ENCODE measurements around the gene CAMKK2. TPM values are rescaled to one million over a fixed set of nuclear protein-coding genes. Genes with fewer than 3 reads are reported as not detected.

Gene CAMKK2
- total RNA-seq, 4 donors from 2014 or later, result 24.9 to 58.2 (median 38.5) TPM

GRCh38 chr12:121245951-121246350, 50.6 kb downstream of the CAMKK2 start:
- no peak for DNase-seq (ENCODE audit: low spot score)
- TF ChIP-seq CTCF (IDR thresholded peaks at IDR 0.05), result no peak
- ATAC-seq (ENCODE audit: low FRiP score), result no peak

- DNase-seq (ENCODE audit: low spot score) (no peak), ATAC-seq (ENCODE audit: low FRiP score) (no peak)
- TF ChIP-seq CTCF (IDR thresholded peaks at IDR 0.05), result no peak
Measured at GRCh38 chr12:121245031-121245430, 51.5 kb downstream of the CAMKK2 start.

- DNase-seq (ENCODE audit: low spot score) (no peak), ATAC-seq (ENCODE audit: low FRiP score) (peak; percentile 8)
- TF ChIP-seq CTCF (IDR thresholded peaks at IDR 0.05), result no peak
Measured at GRCh38 chr12:121241156-121241970, 55.1 kb downstream of the CAMKK2 start.

- peak; percentile 58 for DNase-seq (ENCODE audit: low spot score)
- peak; percentile 79 for ATAC-seq (ENCODE audit: low FRiP score)
- no peak for TF ChIP-seq CTCF (IDR thresholded peaks at IDR 0.05)
Measured at GRCh38 chr12:121240484-121241101, 55.9 kb downstream of the CAMKK2 start.

GRCh38 chr12:121240062-121240420, 56.5 kb downstream of the CAMKK2 start:
- no peak for DNase-seq (ENCODE audit: low spot score)
- no peak for TF ChIP-seq CTCF (IDR thresholded peaks at IDR 0.05)
- ATAC-seq (ENCODE audit: low FRiP score), result no peak

- TF ChIP-seq CTCF (IDR thresholded peaks at IDR 0.05), result no peak
- DNase-seq (ENCODE audit: low spot score) (no peak), ATAC-seq (ENCODE audit: low FRiP score) (no peak)
Measured at GRCh38 chr12:121239351-121240061, 57.0 kb downstream of the CAMKK2 start.
